Activated T-helper 9 cell treated with anti-CD3 and anti-CD28 coated beads, Interleukin-2, amount 50 U/mL, for 16 hours (primary cell): ENCODE measurements around the gene VSTM2L.
"Not testable (repeated sequence)": the region's sequence is repeated elsewhere in the genome, so short reads cannot be mapped to it uniquely, and the experiment has no call there.

Source experiments
- DNase-seq: peaks from one replicate; pipeline ENCODE4 v3.0.0-alpha.2; 2020; ENCODE audit warnings: low read depth

Gene VSTM2L

DNA sequence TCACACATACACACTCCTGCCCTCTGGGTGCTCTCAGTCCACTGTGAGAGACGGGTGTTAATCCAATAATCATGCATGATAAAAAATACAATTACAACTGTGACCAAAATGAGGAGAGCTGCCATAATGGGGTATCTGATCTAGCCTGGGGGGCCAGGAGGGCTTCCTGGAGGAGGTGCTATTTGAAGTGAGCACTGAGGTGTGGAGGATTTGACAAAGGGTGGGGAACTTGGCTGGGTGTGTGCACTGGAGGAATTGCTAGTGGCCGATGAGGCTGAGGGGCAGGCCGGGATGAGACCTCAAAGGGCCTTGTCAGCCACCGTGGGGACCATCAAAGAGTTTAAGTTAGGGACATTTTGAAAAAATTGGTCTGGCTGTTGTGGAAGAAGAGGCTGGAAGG, 34.8 kb downstream of the VSTM2L start:
- no peak for DNase-seq

GRCh38 chr20:37938181-37938750, 35.3 kb downstream of the VSTM2L start:
- DNase-seq, result no peak

GRCh38 chr20:37938954-37939353, 36.0 kb downstream of the VSTM2L start:
- DNase-seq, result no peak

- DNase-seq, result no peak
These were observed 37.0 kb downstream of the VSTM2L start for GRCh38 chr20:37939701-37940560.

DNA sequence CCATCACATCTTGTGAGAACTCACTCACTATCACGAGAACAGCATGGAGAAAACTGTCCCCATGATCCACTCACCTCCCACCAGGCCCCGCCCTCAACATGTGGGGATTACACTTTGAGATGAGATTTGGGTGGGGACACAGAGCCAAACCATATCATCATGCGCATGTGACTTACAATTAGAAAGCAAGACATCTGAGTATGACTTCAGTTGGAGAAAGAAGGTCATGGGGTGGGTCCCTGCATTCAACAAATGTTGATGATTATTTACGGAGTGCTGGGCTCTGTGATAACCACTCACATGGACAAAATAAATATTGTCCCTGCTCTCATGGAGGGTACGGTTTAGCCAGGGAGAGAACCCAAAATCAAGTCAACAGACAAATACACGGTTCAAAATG, 37.9 kb downstream of the VSTM2L start:
- no peak for DNase-seq

- no peak for DNase-seq
These were observed 38.4 kb downstream of the VSTM2L start for GRCh38 chr20:37941332-37941731.

DNA sequence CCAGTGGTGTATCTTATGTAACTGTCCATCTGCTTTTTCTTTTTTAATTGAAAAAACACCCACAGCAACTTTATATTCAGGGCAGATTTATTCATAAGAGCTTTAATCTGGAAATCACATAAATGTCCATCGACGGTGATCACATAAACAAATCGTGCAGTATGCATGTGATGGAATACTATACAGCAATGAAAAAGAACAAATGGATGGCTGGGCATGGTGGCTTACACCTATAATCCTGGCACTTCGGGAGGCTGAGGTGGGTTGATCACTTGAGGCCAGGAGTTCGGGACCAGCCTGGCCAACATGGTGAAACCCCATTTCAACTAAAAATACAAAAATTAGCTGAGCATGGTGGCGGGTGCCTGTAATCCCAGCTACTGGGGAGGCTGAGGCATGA, 39.1 kb downstream of the VSTM2L start:
- no peak for DNase-seq

DNA sequence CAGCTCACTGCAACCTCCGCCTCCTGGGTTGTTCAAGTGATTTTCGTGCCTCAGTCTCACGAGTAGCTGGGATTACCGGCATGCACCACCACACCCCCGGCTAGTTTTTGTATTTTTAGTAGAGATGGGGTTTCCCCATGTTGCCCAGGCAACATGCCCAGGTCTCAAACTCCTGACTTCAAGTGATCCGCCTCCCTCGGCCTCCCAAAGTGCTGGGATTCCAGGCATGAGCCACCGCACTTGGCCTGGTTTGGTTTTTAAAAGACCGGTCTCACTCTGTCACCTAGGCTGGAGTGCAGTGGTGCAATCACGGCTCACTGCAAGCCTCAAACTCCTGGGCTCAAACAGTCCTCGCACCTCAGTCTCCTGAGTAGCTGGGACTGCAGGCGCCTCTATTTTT, 40.1 kb downstream of the VSTM2L start:
- no peak for DNase-seq

GRCh38 chr20:37943501-37944455, 40.9 kb downstream of the VSTM2L start:
- no peak for DNase-seq

GRCh38 chr20:37944456-37944981, 41.6 kb downstream of the VSTM2L start:
- DNase-seq, result no peak

- DNase-seq, result no peak
These were observed 42.2 kb downstream of the VSTM2L start for GRCh38 chr20:37945091-37945547.

- no peak for DNase-seq
These were observed 44.0 kb downstream of the VSTM2L start for GRCh38 chr20:37946946-37947345.

- DNase-seq, result no peak
These were observed 45.0 kb downstream of the VSTM2L start for GRCh38 chr20:37947943-37948342.

- no peak for DNase-seq
These were observed 46.0 kb downstream of the VSTM2L start for GRCh38 chr20:37948956-37949355.

DNA sequence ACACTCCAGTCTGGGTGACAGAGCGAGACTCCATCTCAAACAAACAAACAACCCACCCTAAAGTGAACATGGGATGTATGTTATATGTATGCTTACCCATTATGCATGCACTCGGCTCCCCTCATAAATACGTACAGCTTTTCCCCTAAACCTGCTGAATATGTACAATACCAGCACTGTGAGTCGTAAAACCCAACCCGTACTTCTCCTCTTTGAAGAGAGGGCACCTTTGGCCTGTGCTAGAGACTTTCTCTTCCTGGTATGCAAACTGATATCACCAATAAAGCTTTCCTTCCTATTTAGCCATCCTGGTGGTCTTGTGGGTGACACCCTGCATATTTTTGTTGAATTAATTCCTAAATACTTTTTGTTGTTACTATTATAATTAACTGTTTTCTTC, 51.3 kb downstream of the VSTM2L start:
- no peak for DNase-seq

GRCh38 chr20:37954626-37955025, 51.7 kb downstream of the VSTM2L start:
- no peak for DNase-seq

- DNase-seq, result no peak
These were observed 52.6 kb downstream of the VSTM2L start for GRCh38 chr20:37955511-37955910.

- DNase-seq, result no peak
These were observed 53.2 kb downstream of the VSTM2L start for GRCh38 chr20:37956107-37956585.

GRCh38 chr20:37958856-37959520, 56.1 kb downstream of the VSTM2L start:
- DNase-seq, result no peak

DNA sequence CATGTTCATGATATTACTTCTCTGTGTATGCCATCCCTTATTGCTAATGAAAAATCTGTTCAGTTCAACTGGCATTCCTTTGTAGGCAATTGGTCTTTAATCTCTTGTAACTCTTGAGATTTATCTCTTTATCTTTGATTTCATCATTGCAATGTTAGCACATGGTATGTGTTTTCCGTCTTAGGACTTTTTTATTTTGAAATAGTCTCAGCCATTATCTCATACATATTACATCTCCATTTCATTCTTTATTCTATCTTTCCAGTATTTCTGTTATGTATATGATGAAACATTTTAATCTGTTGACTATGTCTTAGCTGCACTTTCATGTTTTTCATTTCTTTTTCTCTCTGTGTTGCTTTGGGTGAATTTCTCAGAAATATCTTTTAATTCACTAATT, 58.1 kb downstream of the VSTM2L start:
- no peak for DNase-seq

DNA sequence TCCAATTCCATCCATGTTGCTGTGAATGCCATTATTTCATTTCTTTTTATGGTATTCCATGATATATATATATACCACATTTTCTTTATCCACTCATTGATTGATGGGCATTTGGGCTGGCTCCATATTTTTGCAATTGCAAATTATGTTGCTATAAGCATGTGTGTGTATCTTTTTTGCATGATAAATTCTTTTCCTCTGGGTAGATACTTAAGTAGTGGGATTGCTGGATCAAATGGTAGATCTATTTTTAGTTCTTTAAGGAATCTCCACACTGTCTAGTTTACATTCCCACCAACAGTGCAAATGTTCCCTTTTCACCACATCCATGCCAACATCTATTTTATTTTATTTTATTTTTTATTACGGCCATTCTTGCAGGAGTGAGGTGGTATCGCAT, 60.6 kb downstream of the VSTM2L start:
- not testable (repeated sequence) for DNase-seq
